ENCODE results near the gene FAM216B. TPM values are rescaled to one million over a fixed set of nuclear protein-coding genes. Genes with fewer than 3 reads are reported as not detected.

Gene FAM216B
- total and polyA plus RNA-seq, 9 of the 15 experiments (the other 6 are each of a cell fraction or from before 2014, with no cell fraction given) = not detected

GRCh38 chr13:42741914-42742313, 39.5 kb upstream of the FAM216B start:
- BruUV-seq (replicated peaks) = no TSS peak
- intact Hi-C loops (cut with micrococcal nuclease) = no loop called here

More at GRCh38 chr13:42741914-42742313, 39.5 kb upstream of the FAM216B start:
- TF ChIP-seq ZNF184 (CRISPR knock-in tag; IDR thresholded peaks at IDR 0.05) (no peak), BRCA1 (IDR thresholded peaks at IDR 0.05) (no peak), BRCA1 (CRISPR knock-in tag; IDR thresholded peaks at IDR 0.05) (no peak), ZNF707 (CRISPR knock-in tag; conservative IDR thresholded peaks at IDR 0.05) (no peak), SMC3 (conservative IDR thresholded peaks at IDR 0.05; ENCODE audit: insufficient read depth, low read depth, low read length) (no peak), CEBPZ (IDR thresholded peaks at IDR 0.05; ENCODE audit: borderline replicate concordance, low read depth, low read length) (no peak), DPF2 (IDR thresholded peaks at IDR 0.05) (no peak), RFX7 (CRISPR knock-in tag; IDR thresholded peaks at IDR 0.05) (no peak)
- Histone ChIP-seq H3K9me1 (ENCODE audit: control insufficient read depth, insufficient read depth, low read length) (no peaks in the 10 kb centered on the region), H3K27ac (ENCODE audit: extremely low read depth, low read depth, low read length) (no peak overlapping the region), H3K9me3 (replicated peaks; ENCODE audit: control insufficient read depth, insufficient read depth, low read depth, low read length) (no peaks in the 10 kb centered on the region), H3K4me2 (ENCODE audit: insufficient read depth, low read length) (no peak overlapping the region), H3K27me3 (ENCODE audit: control insufficient read depth in 2 of 2, insufficient read depth in 2 of 2, low read length in 2 of 2) (no peaks in the 10 kb centered on the region), H3K9ac (ENCODE audit: insufficient read depth in 1 of 2, low read depth in 2 of 2, low read length in 2 of 2) (no peak overlapping the region), H3K4me1 (replicated peaks in 1 of 2; ENCODE audit: control insufficient read depth in 2 of 2, insufficient read depth in 2 of 2, low read length in 2 of 2) (no peaks in the 10 kb centered on the region), H3K4me3 (no peak overlapping the region), H3K36me3 (ENCODE audit: control insufficient read depth, insufficient read depth, low read length) (no peaks in the 10 kb centered on the region), H4K20me1 (replicated peaks; ENCODE audit: control insufficient read depth, insufficient read depth, low read length) (no peaks in the 10 kb centered on the region), H2AFZ (ENCODE audit: low read depth, low read length) (no peak overlapping the region), H3K79me2 (ENCODE audit: control insufficient read depth, insufficient read depth, low read length) (no peaks in the 10 kb centered on the region)
- 4% methylated on average over 2 of the region's 2 CpGs for WGBS (ENCODE audit: insufficient coverage, low coverage, missing lambda C conversion rate)
- CTCF ChIA-PET (ENCODE audit: low intra/inter-chr PET ratio) = no interaction called here
- DNase-seq (ENCODE audit: extremely low read depth in 1 of 4, low spot score in 3 of 4) (no peak), ATAC-seq (no peak), FAIRE-seq (no peak)
- POLR2A ChIA-PET = no interaction called here
- in situ Hi-C loops (cut with MboI) = no loop called here

All from K562 (cell line).